Measurements from ENCODE around the gene CAPZB.

The CAPZB gene

GRCh38 chr1:19429611-19430010 is 55.7 kb downstream of the CAPZB start:
- no peak for DNase-seq (ENCODE audit: low spot score)

DNA sequence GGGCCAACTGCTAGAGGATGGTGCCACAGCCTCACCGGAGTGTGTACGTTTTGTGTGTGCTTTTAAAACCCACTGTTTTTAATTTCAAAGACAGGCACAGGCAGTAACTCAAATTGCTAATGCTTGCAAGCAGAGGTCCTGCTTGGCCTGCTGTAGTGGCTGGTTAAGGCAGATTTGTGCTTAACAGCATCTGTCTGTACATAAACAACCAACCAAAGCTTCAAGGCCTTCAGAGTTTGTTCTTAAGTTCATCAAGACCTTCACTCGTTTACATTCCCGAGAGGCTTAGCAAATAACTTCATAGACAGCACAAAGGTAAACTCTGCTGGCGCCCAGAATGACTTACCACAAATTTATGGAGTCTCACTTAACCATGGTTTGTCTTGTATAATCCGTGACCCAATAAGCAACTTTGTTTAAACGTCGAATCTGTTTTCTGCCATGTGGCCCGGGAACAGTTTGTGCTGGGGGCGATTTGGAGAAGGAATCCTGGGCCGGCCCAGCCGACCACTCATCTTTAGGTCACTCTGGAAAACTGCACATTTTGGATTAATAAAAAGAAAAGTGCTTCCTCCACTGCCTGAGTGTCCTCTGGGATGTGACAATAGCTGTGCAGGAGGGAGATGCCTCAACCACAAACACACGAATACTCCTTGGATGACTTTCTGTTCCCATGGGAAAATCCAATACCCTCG is 58.1 kb downstream of the CAPZB start:
- no peak for DNase-seq (ENCODE audit: low spot score)

- DNase-seq (ENCODE audit: low spot score) = no peak
These were observed 58.8 kb downstream of the CAPZB start for GRCh38 chr1:19426294-19427086.

DNA sequence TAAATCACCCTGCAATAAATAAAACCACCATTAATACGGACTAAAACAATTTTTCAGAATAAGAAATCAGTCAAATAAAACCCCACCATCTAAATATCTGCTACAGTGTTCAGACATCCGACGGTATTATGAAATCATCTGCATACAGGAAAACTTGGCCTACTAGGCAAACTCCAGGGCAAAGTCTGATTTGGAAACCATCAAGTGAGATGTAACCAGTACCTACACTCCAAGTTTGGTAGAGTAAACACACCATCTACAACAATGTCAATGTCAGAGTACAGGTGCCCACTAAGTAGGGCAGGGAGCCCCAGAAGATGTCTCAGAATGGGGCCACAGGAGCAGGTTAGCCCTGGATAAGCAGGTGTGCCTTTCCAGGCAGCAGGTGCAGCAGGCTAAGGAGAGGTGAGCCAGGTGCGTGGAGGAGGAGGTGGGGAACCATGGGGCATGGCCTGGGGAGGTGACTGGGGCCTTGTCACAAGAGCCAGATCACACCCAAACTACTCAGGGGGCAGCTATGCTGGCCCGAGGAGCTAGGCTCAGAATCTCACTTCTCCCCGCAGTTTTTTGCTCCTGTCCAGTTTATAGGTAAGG is 59.6 kb downstream of the CAPZB start:
- DNase-seq (ENCODE audit: low spot score) = no peak

GRCh38 chr1:19424651-19425570 is 60.4 kb downstream of the CAPZB start:
- DNase-seq (ENCODE audit: low spot score) = no peak

DNA sequence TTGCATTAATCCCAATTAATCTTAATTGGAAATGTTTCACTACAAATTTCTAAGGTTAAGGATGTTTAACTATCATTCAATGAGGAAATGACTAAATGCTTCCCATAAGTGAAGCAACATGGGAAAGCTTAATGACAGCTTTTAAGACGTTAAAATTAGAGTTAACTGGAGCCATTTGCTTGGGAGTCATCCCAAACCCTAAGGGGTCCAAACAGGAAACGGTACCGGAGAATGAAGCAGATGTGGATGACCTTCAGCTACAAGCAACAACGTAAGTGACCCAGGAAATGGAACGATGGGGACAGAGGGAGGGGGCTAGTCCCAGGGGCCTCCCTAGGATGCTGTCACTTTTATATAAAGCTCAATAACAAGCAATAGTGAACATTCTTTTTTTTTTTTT is 62.2 kb downstream of the CAPZB start:
- DNase-seq (ENCODE audit: low spot score) = no peak

GRCh38 chr1:19421365-19421764 is 64.0 kb downstream of the CAPZB start:
- DNase-seq (ENCODE audit: low spot score) = no peak

GRCh38 chr1:19420606-19421005 is 64.7 kb downstream of the CAPZB start:
- DNase-seq (ENCODE audit: low spot score) = no peak

- DNase-seq (ENCODE audit: low spot score) = no peak
These were observed 65.6 kb downstream of the CAPZB start for GRCh38 chr1:19419691-19420090.

DNA sequence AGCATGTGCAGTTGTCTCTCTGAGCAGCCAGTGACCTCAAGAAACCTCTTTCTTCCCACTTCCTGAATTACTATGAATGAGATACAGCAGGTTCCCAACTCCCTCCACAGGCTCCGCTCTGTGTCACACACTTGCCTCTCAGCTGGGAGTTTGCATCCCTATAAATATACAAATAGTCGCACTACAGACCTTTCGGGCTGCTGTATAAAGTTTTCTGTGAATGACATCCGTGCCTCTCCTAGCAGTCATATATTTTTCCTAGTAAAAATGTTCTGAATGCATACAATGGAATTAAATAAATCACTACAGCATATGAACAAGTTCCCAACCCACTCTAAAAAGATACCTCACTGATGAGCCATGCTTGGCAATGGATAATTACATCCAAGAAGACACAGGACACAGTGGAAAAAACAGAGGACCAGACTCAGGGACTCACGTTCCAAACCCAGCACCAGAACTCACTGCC is 66.8 kb downstream of the CAPZB start:
- DNase-seq (ENCODE audit: low spot score) = no peak

DNA sequence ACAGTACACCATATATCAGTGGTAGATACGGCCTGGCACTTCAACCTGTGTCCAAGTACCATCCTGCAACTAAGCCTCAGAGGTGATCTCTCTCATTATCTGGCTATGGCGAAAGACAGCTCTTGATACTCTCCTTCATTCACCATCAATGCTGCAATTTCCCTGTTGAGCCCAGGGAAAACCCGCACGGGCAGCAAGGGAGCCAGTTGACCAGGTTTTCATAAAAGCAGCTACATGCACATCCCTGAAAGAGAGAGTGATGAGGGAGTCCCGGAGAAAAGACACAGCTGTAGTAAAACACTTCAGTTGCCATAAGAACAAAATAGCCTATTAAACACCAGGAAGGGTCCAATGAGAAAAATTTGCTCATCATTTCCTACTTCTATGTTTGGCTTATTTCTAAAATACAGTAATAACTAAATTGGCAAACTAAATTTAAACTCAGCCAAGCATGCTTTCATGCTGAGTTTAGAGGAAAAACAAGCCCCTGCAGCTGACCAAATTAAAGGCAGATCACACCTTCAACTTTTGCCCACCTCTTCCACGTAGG is 68.3 kb downstream of the CAPZB start:
- DNase-seq (ENCODE audit: low spot score) = no peak

DNA sequence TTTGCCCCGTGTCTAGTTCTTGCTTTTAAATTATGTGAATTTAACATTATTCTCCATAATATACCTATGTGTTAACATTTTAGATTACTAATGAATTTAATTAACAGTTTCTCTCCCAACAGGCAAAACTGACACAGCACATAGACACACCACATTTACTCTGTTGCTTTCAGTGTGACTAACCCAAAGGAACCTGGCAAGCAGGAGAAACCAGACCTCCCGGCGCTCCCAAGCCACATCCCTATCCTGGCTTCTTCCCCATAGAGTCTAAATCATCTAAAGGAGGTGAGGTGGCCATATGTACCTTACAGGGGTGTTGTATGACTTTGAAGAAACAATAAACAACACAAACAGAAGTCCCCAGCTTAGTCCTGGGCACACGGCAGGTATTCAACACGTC is 69.2 kb downstream of the CAPZB start:
- DNase-seq (ENCODE audit: low spot score) = no peak

DNA sequence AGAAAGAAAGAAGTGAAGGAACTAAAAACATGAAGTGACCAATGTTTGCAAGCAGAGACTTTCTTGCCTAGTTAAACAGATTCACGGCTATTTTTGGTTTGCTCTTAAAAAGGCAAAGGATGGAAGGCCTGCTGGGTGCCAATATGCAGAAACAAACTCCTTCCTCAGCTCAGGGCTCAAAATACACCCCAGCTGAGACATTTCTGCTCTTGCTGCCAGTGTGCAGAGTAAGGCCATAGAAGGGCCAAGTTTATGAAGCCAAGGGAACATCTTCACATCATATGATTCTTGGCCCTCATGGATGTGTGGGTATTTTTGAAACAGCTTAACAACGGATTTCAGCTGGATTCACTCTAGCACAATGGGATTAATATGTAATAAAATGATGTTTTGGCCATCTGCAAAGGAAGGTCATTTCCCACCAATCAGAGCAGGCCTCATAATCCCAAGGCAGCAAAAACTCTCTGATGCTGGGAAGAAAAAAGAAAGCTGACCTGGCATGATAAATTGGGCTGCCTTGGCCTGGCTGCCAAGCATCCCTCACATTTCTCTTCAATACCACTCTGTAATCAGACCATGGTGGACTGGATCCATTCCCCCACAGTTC is 70.7 kb downstream of the CAPZB start:
- DNase-seq (ENCODE audit: low spot score) = no peak

GRCh38 chr1:19413999-19414398 is 71.3 kb downstream of the CAPZB start:
- no peak for DNase-seq (ENCODE audit: low spot score)

DNA sequence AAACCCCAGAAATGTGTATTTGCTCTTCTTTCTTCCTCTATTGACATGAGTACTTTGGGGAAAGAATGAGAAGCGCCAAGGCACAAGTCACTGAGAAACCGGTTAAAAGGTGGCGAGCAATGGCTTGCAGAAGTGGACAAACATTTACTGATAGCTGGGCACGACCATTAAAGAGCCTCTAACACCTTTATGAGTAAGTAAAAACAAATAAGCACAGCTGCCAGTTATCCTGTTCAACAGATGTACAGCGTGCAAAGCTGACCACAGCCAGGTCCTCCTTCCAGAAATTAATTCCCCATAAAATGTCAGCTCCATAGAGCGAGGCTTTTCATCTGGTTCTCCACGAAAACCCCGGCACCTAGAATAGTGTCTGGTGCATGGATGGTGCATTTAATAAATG is 72.7 kb downstream of the CAPZB start:
- DNase-seq (ENCODE audit: low spot score) = no peak

GRCh38 chr1:19411612-19412011 is 73.7 kb downstream of the CAPZB start:
- no peak for DNase-seq (ENCODE audit: low spot score)

GRCh38 chr1:19410393-19410792 is 74.9 kb downstream of the CAPZB start:
- DNase-seq (ENCODE audit: low spot score) = no peak

GRCh38 chr1:19409477-19410341 is 75.6 kb downstream of the CAPZB start:
- no peak for DNase-seq (ENCODE audit: low spot score)

DNA sequence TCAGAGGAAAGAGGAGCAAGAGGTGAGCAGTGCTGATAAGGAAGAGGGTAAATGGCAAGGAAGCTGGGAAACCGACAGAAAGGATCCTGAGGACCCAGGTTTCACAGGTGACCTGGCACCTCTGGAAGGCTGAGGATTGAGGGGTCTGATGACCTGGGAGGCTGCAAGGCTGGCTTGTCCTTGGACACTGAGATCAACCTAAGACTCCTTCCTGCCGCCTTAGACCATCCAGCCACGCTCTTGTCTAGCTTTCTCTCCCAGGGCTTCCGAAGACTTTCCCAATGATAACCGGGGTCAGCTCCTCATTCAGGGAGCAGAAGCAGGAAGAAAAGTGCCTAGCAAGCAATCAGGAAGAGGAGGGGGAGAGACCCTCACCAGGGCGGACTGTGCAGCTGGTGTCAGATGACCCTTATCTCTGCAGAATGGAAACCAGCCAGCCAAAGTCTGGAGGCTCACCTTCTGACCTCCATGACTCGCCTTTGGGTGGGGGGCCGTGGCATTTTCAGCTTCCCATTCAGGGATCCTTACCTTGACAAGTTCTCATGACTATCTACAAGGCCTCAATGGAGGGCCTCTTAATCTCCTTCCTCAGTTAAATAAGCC is 77.7 kb downstream of the CAPZB start:
- DNase-seq (ENCODE audit: low spot score) = no peak

GRCh38 chr1:19406680-19407079 is 78.7 kb downstream of the CAPZB start:
- DNase-seq (ENCODE audit: low spot score) = no peak
